SK-N-SH (cell line): ENCODE results near the gene SNAI1. TPM values are rescaled to one million over a fixed set of nuclear protein-coding genes. Genes with fewer than 3 reads are reported as not detected.

Experiments
- CTCF ChIA-PET: fragments of 300-600, 350-600 bp; formaldehyde crosslinking; extraction: SDS; loops from one replicate; lab custom pipeline; 2021; lab: Yijun Ruan, JAX
- POLR2A ChIA-PET: fragments of 350-600 bp; sonication (Branson Sonifier 250); formaldehyde crosslinking; extraction: SDS; loops from one replicate; lab custom pipeline; 2020; ENCODE audit warnings: antibody characterized with exemption, inconsistent platforms; lab: Yijun Ruan, JAX
- DNase-seq: peaks from one replicate; pipeline ENCODE4 v3.0.0; 2012
- H2AFZ ChIP-seq: fragments of 200-600 bp; sonication (generic); 2 replicates; pipeline ENCODE4 v1.8.1; 2016; ENCODE audit warnings: antibody characterized with exemption, mild to moderate bottlenecking, low read depth
- H3F3A ChIP-seq: fragments of 200-600 bp; sonication (generic); replicated peaks from 2 replicates; pipeline ENCODE3; 2016; ENCODE audit warnings: antibody characterized with exemption, mild to moderate bottlenecking; ENCODE audit not compliant: insufficient read depth
- H3K27ac ChIP-seq, 2 experiments: fragments of 200-500 bp in 1 of 2; fragments of 200-600 bp in 1 of 2; sonication (Bioruptor generic) in 1 of 2; sonication (generic), shearing (Covaris generic) in 1 of 2; 2 replicates each; pipeline versions ENCODE4 v1.5.1 to v1.6.1; 2014 to 2016; ENCODE audit warnings: low read depth in 2 of 2, inconsistent platforms in 1 of 2, low read length in 1 of 2, mild to moderate bottlenecking in 1 of 2, mixed read lengths in 1 of 2
- H3K27me3 ChIP-seq: fragments of 200-600 bp; sonication (generic), shearing (Covaris generic); 2 replicates; pipeline ENCODE4 v1.6.1; 2016; ENCODE audit warnings: mixed run types; ENCODE audit not compliant: insufficient read depth
- H3K36me3 ChIP-seq, 2 experiments: fragments of 200-500 bp in 1 of 2; fragments of 200-600 bp in 1 of 2; sonication (Bioruptor generic) in 1 of 2; sonication (generic) in 1 of 2; replicated peaks in 1 of 2; 2 replicates each; pipeline versions ENCODE3 to v1.5.1; 2014 to 2016; ENCODE audit warnings: low read length in 1 of 2, mild to moderate bottlenecking in 1 of 2; ENCODE audit not compliant: insufficient read depth in 2 of 2, control insufficient read depth in 1 of 2
- H3K4me1 ChIP-seq, 2 experiments: fragments of 200-500 bp in 1 of 2; fragments of 200-600 bp in 1 of 2; sonication (Bioruptor generic) in 1 of 2; sonication (generic), shearing (Covaris generic) in 1 of 2; 2 replicates each; pipeline versions ENCODE4 v1.5.1 to v1.6.1; 2014 to 2016; ENCODE audit warnings: low read depth in 1 of 2, low read length in 1 of 2, mixed run types in 1 of 2; ENCODE audit not compliant: insufficient read depth in 2 of 2, control insufficient read depth in 1 of 2
- H3K4me2 ChIP-seq: fragments of 200-600 bp; sonication (generic), shearing (Covaris generic); 2 replicates; pipeline ENCODE4 v1.6.1; 2017; ENCODE audit warnings: mixed run types
- H3K4me3 ChIP-seq, 2 experiments: fragments of 200-500 bp in 1 of 2; fragments of 200-600 bp in 1 of 2; sonication (Bioruptor generic) in 1 of 2; sonication (generic), shearing (Covaris generic) in 1 of 2; 2 replicates each; pipeline versions ENCODE4 v1.5.1 to v1.8.1; 2014 to 2016; ENCODE audit warnings: low read depth in 2 of 2, inconsistent platforms in 1 of 2, low read length in 1 of 2, mild to moderate bottlenecking in 1 of 2, mixed read lengths in 1 of 2, moderate library complexity in 1 of 2
- H3K79me2 ChIP-seq: fragments of 200-600 bp; sonication (generic); 2 replicates; pipeline ENCODE4 v1.8.1; 2017; ENCODE audit warnings: mild to moderate bottlenecking; ENCODE audit not compliant: insufficient read depth
- H3K9ac ChIP-seq: fragments of 200-600 bp; sonication (generic); 2 replicates; pipeline ENCODE4 v1.6.1; 2017; ENCODE audit warnings: mixed run types
- H3K9me2 ChIP-seq: fragments of 200-600 bp; sonication (generic); 2 replicates; pipeline ENCODE4 v1.6.1; 2017; ENCODE audit warnings: mixed run types
- H3K9me3 ChIP-seq: fragments of 200-600 bp; sonication (generic); 2 replicates; pipeline ENCODE4 v1.6.1; 2017; ENCODE audit warnings: mixed run types, mild to moderate bottlenecking, moderate library complexity
- H4K20me1 ChIP-seq: fragments of 200-600 bp; sonication (generic); 2 replicates; pipeline ENCODE4 v1.6.1; 2017; ENCODE audit warnings: mild to moderate bottlenecking, mixed run types; ENCODE audit not compliant: insufficient read depth
- ELF1 ChIP-seq: IDR thresholded peaks from 2 replicates; pipeline ENCODE4 v1.4.0; 2012
- EZH2phosphoT487 ChIP-seq: fragments of 200-600 bp; sonication (generic); IDR thresholded peaks from 2 replicates; pipeline ENCODE4 v1.6.1; 2017; ENCODE audit warnings: low read depth, mixed run types, mild to moderate bottlenecking, antibody characterized with exemption, moderate library complexity, borderline replicate concordance
- FOSL2 ChIP-seq: IDR thresholded peaks from 2 replicates; pipeline ENCODE4 v1.4.0; 2012; ENCODE audit warnings: low read depth, mild to moderate bottlenecking, moderate library complexity, borderline replicate concordance
- FOXM1 ChIP-seq: IDR thresholded peaks from 2 replicates; pipeline ENCODE4 v1.4.0; 2012; ENCODE audit warnings: low read depth, mild to moderate bottlenecking
- GABPA ChIP-seq: IDR thresholded peaks from 2 replicates; pipeline ENCODE4 v1.4.0; 2012; ENCODE audit warnings: low read depth, mild to moderate bottlenecking
- GATA2 ChIP-seq: sonication (generic); formaldehyde crosslinking; IDR thresholded peaks from 2 replicates; pipeline ENCODE4 v1.5.0; 2020; ENCODE audit warnings: mild to moderate bottlenecking, missing genetic modification reagents
- MEF2A ChIP-seq: IDR thresholded peaks from 2 replicates; pipeline ENCODE4 v1.4.0; 2012; ENCODE audit warnings: low read depth, borderline replicate concordance
- MXI1 ChIP-seq: IDR thresholded peaks from 2 replicates; pipeline ENCODE4 v1.6.1; 2012; ENCODE audit warnings: mild to moderate bottlenecking, low read depth, low read length, improper control_type of control experiment
- NRF1 ChIP-seq: IDR thresholded peaks from 2 replicates; pipeline ENCODE4 v1.6.1; 2012; ENCODE audit warnings: low read depth, mild to moderate bottlenecking, low read length
- RFX5 ChIP-seq: IDR thresholded peaks from 2 replicates; pipeline ENCODE4 v1.6.1; 2012; ENCODE audit warnings: mild to moderate bottlenecking, improper control_type of control experiment, low read length
- RXRA ChIP-seq: IDR thresholded peaks from 2 replicates; pipeline ENCODE4 v1.4.0; 2012; ENCODE audit warnings: low read depth, mild to moderate bottlenecking, borderline replicate concordance
- SMC3 ChIP-seq: IDR thresholded peaks from 2 replicates; pipeline ENCODE4 v1.6.1; 2012; ENCODE audit warnings: low read depth, low read length, improper control_type of control experiment
- TAF1 ChIP-seq: IDR thresholded peaks from 2 replicates; pipeline ENCODE4 v1.6.1; 2012; ENCODE audit warnings: low read depth, mild to moderate bottlenecking, low read length, moderate library complexity, borderline replicate concordance
- TCF12 ChIP-seq: IDR thresholded peaks from 2 replicates; pipeline ENCODE4 v1.4.0; 2012
- TEAD4 ChIP-seq: IDR thresholded peaks from 2 replicates; pipeline ENCODE4 v1.4.0; 2012; ENCODE audit warnings: mild to moderate bottlenecking, borderline replicate concordance; ENCODE audit not compliant: insufficient read depth
- WGBS: methylation state at CpG from one replicate; pipeline ENCODE4 v1.1.6; 2017; ENCODE audit warnings: low lambda C conversion rate; 5-methylcytosine and 5-hydroxymethylcytosine counted together
- polyA plus RNA-seq, 3 experiments: library from polyadenylated mRNA; depleted of rRNA; stranded (reverse); fragments of >200 nt; gene quantifications; 2 replicates each; pipeline ENCODE4 v1.2.3, GENCODE V29; 2012
- TF ChIP-seq, protein P1 (sequence below): IDR thresholded peaks from 2 replicates; pipeline ENCODE4 v1.4.0; 2012; ENCODE audit warnings: low read depth
- TF ChIP-seq, protein P2 (sequence below): fragments of 200-600 bp; sonication (generic); IDR thresholded peaks from 2 replicates; pipeline ENCODE4 v1.6.1; 2017; ENCODE audit warnings: antibody characterized with exemption, mild to moderate bottlenecking, moderate library complexity
- TF ChIP-seq, protein P3 (sequence below): IDR thresholded peaks from 2 replicates; pipeline ENCODE4 v1.6.1; 2012; ENCODE audit warnings: mild to moderate bottlenecking, low read depth, low read length, moderate library complexity
- TF ChIP-seq, protein P4 (sequence below): IDR thresholded peaks from 2 replicates; pipeline ENCODE4; 2012
- TF ChIP-seq, protein P5 (sequence below): IDR thresholded peaks from 2 replicates; pipeline ENCODE4 v1.4.0; 2012; ENCODE audit warnings: low read depth, borderline replicate concordance

SNAI1 gene
- polyA plus RNA-seq, 1 of the 3 experiments (the other 2 are of a cell fraction), result 6.2 TPM

DNA sequence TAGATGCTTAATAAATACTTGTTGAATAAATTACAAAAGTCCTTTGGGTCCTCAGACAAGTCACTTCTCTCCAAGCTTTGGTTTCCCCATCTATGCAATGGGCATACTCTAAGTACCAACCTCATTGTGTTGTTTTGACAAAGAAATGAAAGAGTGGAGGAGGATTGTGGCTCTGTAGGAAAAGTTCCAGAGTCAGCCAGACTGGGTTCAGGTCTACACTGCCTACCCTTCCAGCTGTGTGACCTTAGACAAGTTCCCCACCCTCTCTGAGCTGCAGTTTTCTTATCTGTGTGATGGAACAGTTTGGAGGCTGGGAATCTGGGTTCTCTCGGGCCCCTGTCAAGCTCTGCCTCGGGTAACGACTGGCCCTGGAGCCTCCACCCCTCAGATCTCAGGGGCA lies 53.9 kb downstream of the SNAI1 start:
- Histone ChIP-seq H3K9me3 (no peaks in the 10 kb centered on the region), H3K79me2 (no peaks in the 10 kb centered on the region), H3K9me2 (no peaks in the 10 kb centered on the region), H2AFZ (no peak overlapping the region), H3K4me3 (no peak overlapping the region), H3K36me3 (no peaks in the 10 kb centered on the region), H3K4me2 (no peak overlapping the region), H3F3A (peaks cover 24% of the 10 kb centered on the region), H4K20me1 (no peaks in the 10 kb centered on the region), H3K9ac (no peak overlapping the region), H3K27ac (no peak overlapping the region), H3K4me1 (peaks cover 20 to 23% of the 10 kb centered on the region in 2 experiments; a peak in 3 of 4 replicates), H3K27me3 (no peaks in the 10 kb centered on the region)
- ChIA-PET CTCF (interaction anchor here (1.4 to 5.1 kb wide), 3 partner anchors 20 to 56 kb away, joined by 3 to 42 read pairs (median 26); partner anchors contain the start of gene SNAI1), POLR2A (interaction anchor here (0.9 kb wide), 1 partner anchor 53 kb away, joined by 3 read pairs; no protein-coding TSS in a partner anchor)
- 100% methylated on average over 1 of the region's 3 CpGs for WGBS
- DNase-seq, result no peak
- TF ChIP-seq, protein P1, sequence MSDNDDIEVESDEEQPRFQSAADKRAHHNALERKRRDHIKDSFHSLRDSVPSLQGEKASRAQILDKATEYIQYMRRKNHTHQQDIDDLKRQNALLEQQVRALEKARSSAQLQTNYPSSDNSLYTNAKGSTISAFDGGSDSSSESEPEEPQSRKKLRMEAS, result no peak
- no peak for TF ChIP-seq MXI1

DNA sequence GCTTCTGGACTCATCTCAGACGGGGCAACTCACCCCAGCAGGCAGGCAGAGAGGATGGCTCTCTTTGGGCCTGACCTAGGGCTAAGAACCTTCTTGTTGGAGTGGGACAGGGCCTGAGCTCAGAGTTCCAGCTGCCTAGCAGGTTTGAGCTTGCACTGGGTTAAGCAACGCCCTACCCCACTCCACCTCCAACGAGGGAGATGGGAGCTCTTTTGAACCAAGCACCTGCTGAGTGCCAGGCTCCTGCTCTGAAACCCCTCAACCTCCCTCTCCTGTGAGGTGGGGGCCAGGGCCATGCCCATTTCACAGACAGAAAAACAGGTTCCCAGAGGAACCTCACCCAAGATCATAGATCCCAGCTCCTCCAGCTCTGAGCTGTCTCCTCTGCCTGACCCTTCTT lies 54.3 kb downstream of the SNAI1 start:
- no peak overlapping the region for H3K4me2 ChIP-seq
- no peaks in the 10 kb centered on the region for H4K20me1 ChIP-seq
- no peak overlapping the region for H3K4me3 ChIP-seq
- ChIA-PET POLR2A (interaction anchor here (0.9 kb wide), 1 partner anchor 53 kb away, joined by 3 read pairs; no protein-coding TSS in a partner anchor), CTCF (interaction anchor here (1.4 to 5.1 kb wide), 4 partner anchors 21 to 56 kb away, joined by 3 to 42 read pairs (median 14); partner anchors contain the start of gene SNAI1)
- 100% methylated on average over 3 of the region's 3 CpGs for WGBS
- H3K27ac ChIP-seq, result no peak overlapping the region
- peaks cover 20 to 21% of the 10 kb centered on the region in 2 experiments; a peak in 3 of 4 replicates for H3K4me1 ChIP-seq
- H3K36me3 ChIP-seq, result no peaks in the 10 kb centered on the region
- no peak overlapping the region for H3K9ac ChIP-seq
- H2AFZ ChIP-seq, result no peak overlapping the region
- H3K9me3 ChIP-seq, result no peaks in the 10 kb centered on the region
- H3F3A ChIP-seq, result peaks cover 24% of the 10 kb centered on the region
- H3K9me2 ChIP-seq, result no peaks in the 10 kb centered on the region
- H3K79me2 ChIP-seq, result no peaks in the 10 kb centered on the region
- no peaks in the 10 kb centered on the region for H3K27me3 ChIP-seq
- DNase-seq, result no peak
- TF ChIP-seq GATA2 (CRISPR knock-in tag) (no peak), MEF2A (no peak), TEAD4 (no peak), NRF1 (no peak), SMC3 (no peak), RXRA (no peak), TAF1 (no peak), GABPA (no peak), FOSL2 (no peak), RFX5 (no peak), EZH2phosphoT487 (no peak), FOXM1 (no peak), ELF1 (no peak), TCF12 (no peak), MXI1 (no peak)
- TF ChIP-seq, protein P2, sequence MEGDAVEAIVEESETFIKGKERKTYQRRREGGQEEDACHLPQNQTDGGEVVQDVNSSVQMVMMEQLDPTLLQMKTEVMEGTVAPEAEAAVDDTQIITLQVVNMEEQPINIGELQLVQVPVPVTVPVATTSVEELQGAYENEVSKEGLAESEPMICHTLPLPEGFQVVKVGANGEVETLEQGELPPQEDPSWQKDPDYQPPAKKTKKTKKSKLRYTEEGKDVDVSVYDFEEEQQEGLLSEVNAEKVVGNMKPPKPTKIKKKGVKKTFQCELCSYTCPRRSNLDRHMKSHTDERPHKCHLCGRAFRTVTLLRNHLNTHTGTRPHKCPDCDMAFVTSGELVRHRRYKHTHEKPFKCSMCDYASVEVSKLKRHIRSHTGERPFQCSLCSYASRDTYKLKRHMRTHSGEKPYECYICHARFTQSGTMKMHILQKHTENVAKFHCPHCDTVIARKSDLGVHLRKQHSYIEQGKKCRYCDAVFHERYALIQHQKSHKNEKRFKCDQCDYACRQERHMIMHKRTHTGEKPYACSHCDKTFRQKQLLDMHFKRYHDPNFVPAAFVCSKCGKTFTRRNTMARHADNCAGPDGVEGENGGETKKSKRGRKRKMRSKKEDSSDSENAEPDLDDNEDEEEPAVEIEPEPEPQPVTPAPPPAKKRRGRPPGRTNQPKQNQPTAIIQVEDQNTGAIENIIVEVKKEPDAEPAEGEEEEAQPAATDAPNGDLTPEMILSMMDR, result no peak
- TF ChIP-seq, protein P3, sequence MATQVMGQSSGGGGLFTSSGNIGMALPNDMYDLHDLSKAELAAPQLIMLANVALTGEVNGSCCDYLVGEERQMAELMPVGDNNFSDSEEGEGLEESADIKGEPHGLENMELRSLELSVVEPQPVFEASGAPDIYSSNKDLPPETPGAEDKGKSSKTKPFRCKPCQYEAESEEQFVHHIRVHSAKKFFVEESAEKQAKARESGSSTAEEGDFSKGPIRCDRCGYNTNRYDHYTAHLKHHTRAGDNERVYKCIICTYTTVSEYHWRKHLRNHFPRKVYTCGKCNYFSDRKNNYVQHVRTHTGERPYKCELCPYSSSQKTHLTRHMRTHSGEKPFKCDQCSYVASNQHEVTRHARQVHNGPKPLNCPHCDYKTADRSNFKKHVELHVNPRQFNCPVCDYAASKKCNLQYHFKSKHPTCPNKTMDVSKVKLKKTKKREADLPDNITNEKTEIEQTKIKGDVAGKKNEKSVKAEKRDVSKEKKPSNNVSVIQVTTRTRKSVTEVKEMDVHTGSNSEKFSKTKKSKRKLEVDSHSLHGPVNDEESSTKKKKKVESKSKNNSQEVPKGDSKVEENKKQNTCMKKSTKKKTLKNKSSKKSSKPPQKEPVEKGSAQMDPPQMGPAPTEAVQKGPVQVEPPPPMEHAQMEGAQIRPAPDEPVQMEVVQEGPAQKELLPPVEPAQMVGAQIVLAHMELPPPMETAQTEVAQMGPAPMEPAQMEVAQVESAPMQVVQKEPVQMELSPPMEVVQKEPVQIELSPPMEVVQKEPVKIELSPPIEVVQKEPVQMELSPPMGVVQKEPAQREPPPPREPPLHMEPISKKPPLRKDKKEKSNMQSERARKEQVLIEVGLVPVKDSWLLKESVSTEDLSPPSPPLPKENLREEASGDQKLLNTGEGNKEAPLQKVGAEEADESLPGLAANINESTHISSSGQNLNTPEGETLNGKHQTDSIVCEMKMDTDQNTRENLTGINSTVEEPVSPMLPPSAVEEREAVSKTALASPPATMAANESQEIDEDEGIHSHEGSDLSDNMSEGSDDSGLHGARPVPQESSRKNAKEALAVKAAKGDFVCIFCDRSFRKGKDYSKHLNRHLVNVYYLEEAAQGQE, result no peak
- TF ChIP-seq, protein P4, sequence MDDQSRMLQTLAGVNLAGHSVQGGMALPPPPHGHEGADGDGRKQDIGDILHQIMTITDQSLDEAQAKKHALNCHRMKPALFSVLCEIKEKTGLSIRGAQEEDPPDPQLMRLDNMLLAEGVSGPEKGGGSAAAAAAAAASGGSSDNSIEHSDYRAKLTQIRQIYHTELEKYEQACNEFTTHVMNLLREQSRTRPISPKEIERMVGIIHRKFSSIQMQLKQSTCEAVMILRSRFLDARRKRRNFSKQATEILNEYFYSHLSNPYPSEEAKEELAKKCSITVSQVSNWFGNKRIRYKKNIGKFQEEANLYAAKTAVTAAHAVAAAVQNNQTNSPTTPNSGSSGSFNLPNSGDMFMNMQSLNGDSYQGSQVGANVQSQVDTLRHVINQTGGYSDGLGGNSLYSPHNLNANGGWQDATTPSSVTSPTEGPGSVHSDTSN, result no peak
- TF ChIP-seq, protein P5, sequence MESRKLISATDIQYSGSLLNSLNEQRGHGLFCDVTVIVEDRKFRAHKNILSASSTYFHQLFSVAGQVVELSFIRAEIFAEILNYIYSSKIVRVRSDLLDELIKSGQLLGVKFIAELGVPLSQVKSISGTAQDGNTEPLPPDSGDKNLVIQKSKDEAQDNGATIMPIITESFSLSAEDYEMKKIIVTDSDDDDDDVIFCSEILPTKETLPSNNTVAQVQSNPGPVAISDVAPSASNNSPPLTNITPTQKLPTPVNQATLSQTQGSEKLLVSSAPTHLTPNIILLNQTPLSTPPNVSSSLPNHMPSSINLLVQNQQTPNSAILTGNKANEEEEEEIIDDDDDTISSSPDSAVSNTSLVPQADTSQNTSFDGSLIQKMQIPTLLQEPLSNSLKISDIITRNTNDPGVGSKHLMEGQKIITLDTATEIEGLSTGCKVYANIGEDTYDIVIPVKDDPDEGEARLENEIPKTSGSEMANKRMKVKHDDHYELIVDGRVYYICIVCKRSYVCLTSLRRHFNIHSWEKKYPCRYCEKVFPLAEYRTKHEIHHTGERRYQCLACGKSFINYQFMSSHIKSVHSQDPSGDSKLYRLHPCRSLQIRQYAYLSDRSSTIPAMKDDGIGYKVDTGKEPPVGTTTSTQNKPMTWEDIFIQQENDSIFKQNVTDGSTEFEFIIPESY, result no peak
